Suprapubic skin (tissue), 3 donors: Measurements from ENCODE around the gene SH2D1B.

Source experiments
- CTCF ChIP-seq, 2 donors: fragments of 200-600 bp in 1 of 2; fragments of 450-650 bp in 1 of 2; sonication (generic) in 1 of 2; IDR thresholded peaks; one replicate each; pipeline ENCODE4 v1.5.1; 2016 to 2019; ENCODE audit warnings: antibody characterized with exemption in 2 of 2, mild to moderate bottlenecking in 1 of 2, moderate library complexity in 1 of 2
- POLR2A ChIP-seq, 2 donors: fragments of 450-650 bp; IDR thresholded peaks; one replicate each; pipeline ENCODE4 v1.6.1; 2017; ENCODE audit warnings: antibody characterized with exemption in 2 of 2, mild to moderate bottlenecking in 2 of 2, moderate library complexity in 2 of 2

GRCh38 chr1:162370721-162371120 is 41.2 kb downstream of the SH2D1B start:
- TF ChIP-seq CTCF (IDR thresholded peaks at IDR 0.05) (no peak), POLR2A (IDR thresholded peaks at IDR 0.05) (no peak)
